Gastroesophageal sphincter (tissue), 4 donors: ENCODE measurements around the gene KLHL11. TPM values are rescaled to one million over a fixed set of nuclear protein-coding genes. Genes with fewer than 3 reads are reported as not detected.

Source experiments
- ATAC-seq: fragments of 150-250 bp; one replicate; pipeline ENCODE4 v1.9.1; 2016; ENCODE audit warnings: mild to moderate bottlenecking, moderate library complexity
- H3K27ac ChIP-seq, 4 donors: fragments of 200-600 bp; sonication (generic) in 3 of 4; 1 replicate in 3 of 4; 2 replicates in 1 of 4; pipeline ENCODE4 v1.5.1; 2016 to 2019
- H3K27me3 ChIP-seq: fragments of 200-600 bp; sonication (generic); one replicate; pipeline ENCODE4 v1.5.1; 2019
- H3K36me3 ChIP-seq, 2 donors: fragments of 200-600 bp; sonication (generic); one replicate each; pipeline ENCODE4 v1.5.1; 2019; ENCODE audit warnings: control low read depth in 1 of 2
- H3K4me1 ChIP-seq, 3 donors: fragments of 200-600 bp; sonication (generic); 1 replicate in 2 of 3; 2 replicates in 1 of 3; pipeline ENCODE4 v1.5.1; 2016 to 2019; ENCODE audit warnings: control low read depth in 2 of 3
- H3K4me3 ChIP-seq, 2 donors: fragments of 200-600 bp; sonication (generic); one replicate each; pipeline ENCODE4 v1.5.1; 2019; ENCODE audit warnings: mild to moderate bottlenecking in 1 of 2, moderate library complexity in 1 of 2
- H3K9me3 ChIP-seq, 3 donors: fragments of 200-600 bp; sonication (generic); one replicate each; pipeline ENCODE4 v1.5.1; 2017 to 2019; ENCODE audit warnings: control low read depth in 2 of 3
- CTCF ChIP-seq, 4 experiments: fragments of 200-600 bp in 2 of 4; fragments of 450-650 bp in 2 of 4; sonication (generic) in 1 of 4; IDR thresholded peaks; one replicate each; pipeline ENCODE4 v1.5.1; 2017 to 2019; ENCODE audit warnings: antibody characterized with exemption in 4 of 4, mild to moderate bottlenecking in 2 of 4, moderate library complexity in 2 of 4
- EP300 ChIP-seq: sonication (generic); formaldehyde crosslinking; IDR thresholded peaks from one replicate; pipeline ENCODE4 v1.6.1; 2017; ENCODE audit warnings: antibody characterized with exemption, mild to moderate bottlenecking
- POLR2A ChIP-seq, 2 donors: fragments of 450-650 bp; IDR thresholded peaks; one replicate each; pipeline ENCODE4 v1.6.1; 2017; ENCODE audit warnings: antibody characterized with exemption in 2 of 2, mild to moderate bottlenecking in 2 of 2, moderate library complexity in 1 of 2
- POLR2AphosphoS5 ChIP-seq: sonication (generic); formaldehyde crosslinking; IDR thresholded peaks from one replicate; pipeline ENCODE4 v1.6.1; 2017; ENCODE audit warnings: antibody characterized with exemption
- WGBS, 2 donors: methylation state at CpG; one replicate each; pipeline ENCODE4 v1.1.5; 2018; ENCODE audit warnings: low coverage in 1 of 2; 5-methylcytosine and 5-hydroxymethylcytosine counted together
- total RNA-seq, 4 donors: library from RNA; depleted of rRNA; stranded (reverse); fragments of >200 nt; gene quantifications; one replicate each; pipeline ENCODE4 v1.1.0, GENCODE V29; 2016

KLHL11 gene
- total RNA-seq, 4 donors from 2014 or later, result 17.5 to 32.7 (median 22.7) TPM

- peak overlapping the region in 3 of 4 donors; percentile 39 to 85 (median 74) for H3K27ac ChIP-seq
- H3K4me1 ChIP-seq, result peaks cover 0 to 52% (median 16%) of the 10 kb centered on the region in 3 donors
- TF ChIP-seq POLR2AphosphoS5, result no peak
- no peak for TF ChIP-seq POLR2A (IDR thresholded peaks at IDR 0.05)
- no peak for TF ChIP-seq CTCF (IDR thresholded peaks at IDR 0.05)
- no peak for TF ChIP-seq EP300
- 33 to 36% methylated on average over 1 of the region's 1 CpG for WGBS, 2 donors
- H3K36me3 ChIP-seq, result peaks cover 0 to 7% of the 10 kb centered on the region in 2 donors
- H3K9me3 ChIP-seq, result no peaks in the 10 kb centered on the region
- ATAC-seq, result no peak
- no peaks in the 10 kb centered on the region for H3K27me3 ChIP-seq
- H3K4me3 ChIP-seq, result no peak overlapping the region
These were observed 51.0 kb downstream of the KLHL11 start for GRCh38 chr17:41814195-41814594.

DNA sequence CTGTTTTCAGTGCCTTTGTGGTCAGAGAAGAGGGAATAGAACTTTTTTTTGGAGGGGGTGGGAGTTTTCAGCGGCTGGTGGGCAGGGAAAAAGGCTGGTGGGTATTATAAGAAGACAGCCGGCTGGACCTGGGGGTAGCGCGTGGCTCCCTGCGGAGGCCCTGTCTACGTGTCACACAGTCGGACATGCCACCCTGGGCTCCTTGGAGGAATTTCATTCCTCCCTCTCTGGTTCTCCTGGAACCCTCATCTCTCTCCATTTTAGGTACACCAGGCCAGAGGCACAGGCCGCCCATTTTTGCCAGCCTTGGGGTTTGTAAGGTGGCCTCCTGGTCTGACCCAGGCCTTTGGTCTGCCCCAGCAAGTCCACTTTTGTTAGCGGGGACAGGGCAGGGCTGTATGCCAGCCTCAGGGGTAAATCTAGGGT lies 51.5 kb downstream of the KLHL11 start:
- H3K36me3 ChIP-seq, result peaks cover 0 to 8% of the 10 kb centered on the region in 2 donors
- H3K27ac ChIP-seq, result peak overlapping the region in 3 of 4 donors; percentile 74 to 85 (median 82)
- H3K27me3 ChIP-seq, result no peaks in the 10 kb centered on the region
- H3K4me1 ChIP-seq, result peaks cover 0 to 53% (median 16%) of the 10 kb centered on the region in 3 donors
- 60% methylated on average over 8 of the region's 9 CpGs; no CpG with 5 or more reads in 1 of the 2 donors for WGBS, 2 donors
- no peak for ATAC-seq
- H3K4me3 ChIP-seq, result peak overlapping the region in 1 of 2 donors; percentile 60
- TF ChIP-seq CTCF (IDR thresholded peaks at IDR 0.05) (no peak), EP300 (no peak), POLR2AphosphoS5 (no peak), POLR2A (IDR thresholded peaks at IDR 0.05) (no peak)
- no peaks in the 10 kb centered on the region for H3K9me3 ChIP-seq

DNA sequence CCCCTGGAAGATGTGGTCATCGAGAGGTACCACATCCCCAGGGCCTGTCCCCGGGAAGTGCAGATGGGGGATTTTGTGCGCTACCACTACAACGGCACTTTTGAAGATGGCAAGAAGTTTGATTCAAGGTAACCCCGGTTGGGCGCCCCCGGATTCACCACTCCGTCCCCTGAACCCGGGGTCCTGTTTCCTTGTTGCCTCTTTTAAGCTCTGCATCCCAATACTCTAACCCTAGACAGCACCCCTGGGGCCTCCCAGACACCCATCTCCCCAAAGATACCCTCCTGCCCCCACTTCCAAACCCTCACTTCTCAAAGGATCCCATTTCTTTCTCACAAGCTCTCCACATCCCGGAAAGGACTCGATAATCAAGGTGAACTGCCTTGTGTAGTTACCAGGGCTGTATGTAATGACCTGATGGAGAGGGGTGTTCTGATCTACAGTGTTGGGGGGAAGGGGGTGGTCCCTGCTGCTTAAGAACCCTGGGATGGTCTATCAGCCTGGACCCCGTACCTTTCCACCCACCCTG lies 52.0 kb downstream of the KLHL11 start:
- H3K27ac ChIP-seq, result peak overlapping the region; percentile 51 to 85 (median 78)
- H3K4me3 ChIP-seq, result peak overlapping the region; percentile 35 to 60
- no peaks in the 10 kb centered on the region for H3K9me3 ChIP-seq
- no peak for TF ChIP-seq POLR2A (IDR thresholded peaks at IDR 0.05)
- no peak for TF ChIP-seq EP300
- TF ChIP-seq CTCF (IDR thresholded peaks at IDR 0.05), result no peak
- no peak for TF ChIP-seq POLR2AphosphoS5
- H3K27me3 ChIP-seq, result no peaks in the 10 kb centered on the region
- H3K4me1 ChIP-seq, result peaks cover 0 to 53% (median 16%) of the 10 kb centered on the region in 3 donors
- H3K36me3 ChIP-seq, result peaks cover 0 to 10% of the 10 kb centered on the region in 2 donors
- ATAC-seq, result no peak
- WGBS, 2 donors, result 7 to 15% methylated on average over 3 to 7 of the region's 12 CpGs

DNA sequence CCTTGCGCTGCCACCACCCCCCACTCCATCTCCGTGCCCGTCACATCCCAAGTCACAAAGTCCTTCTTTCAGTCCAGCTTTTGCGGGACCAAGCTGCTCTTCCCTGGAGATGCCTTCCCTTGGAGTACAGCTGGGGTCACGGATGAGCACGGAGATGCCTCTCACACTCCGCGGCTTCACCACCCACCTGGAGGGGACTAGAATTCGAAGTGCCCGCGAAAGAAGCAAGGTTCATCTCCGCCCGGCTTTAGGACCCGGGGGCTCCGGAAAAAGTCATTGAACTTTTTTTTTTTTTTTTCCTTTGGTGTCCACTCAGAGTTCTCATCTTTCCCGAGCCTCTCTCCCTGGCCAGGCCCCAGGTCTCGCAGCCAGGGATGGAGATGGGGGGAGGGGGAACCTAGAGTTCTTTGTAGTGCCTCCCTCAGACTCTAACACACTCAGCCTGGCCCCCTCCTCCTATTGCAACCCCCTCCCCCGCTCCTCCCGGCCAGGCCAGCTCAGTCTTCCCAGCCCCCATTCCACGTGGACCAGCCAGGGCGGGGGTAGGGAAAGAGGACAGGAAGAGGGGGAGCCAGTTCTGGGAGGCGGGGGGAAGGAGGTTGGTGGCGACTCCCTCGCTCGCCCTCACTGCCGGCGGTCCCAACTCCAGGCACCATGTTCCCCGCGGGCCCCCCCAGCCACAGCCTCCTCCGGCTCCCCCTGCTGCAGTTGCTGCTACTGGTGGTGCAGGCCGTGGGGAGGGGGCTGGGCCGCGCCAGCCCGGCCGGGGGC lies 52.7 kb downstream of the KLHL11 start, which contains the start of gene FKBP10:
Gene FKBP10, plus strand, starts transcription at position 624 of the 771 bp plus-strand sequence. Its CDS starts 31 bp downstream, at position 655.
- Histone ChIP-seq H3K4me3 (peak within 1 kb of the TSS; percentile 35 to 60), H3K4me1 (peaks cover 0 to 53% (median 16%) of the 10 kb centered on the region in 3 donors), H3K27me3 (no peaks in the 10 kb centered on the region), H3K9me3 (no peaks in the 10 kb centered on the region), H3K27ac (peak within 1 kb of the TSS; percentile 51 to 85 (median 78)), H3K36me3 (peaks cover 0 to 13% of the 10 kb centered on the region in 2 donors)
- WGBS, 2 donors, result 1% methylated on average over 23 of the region's 35 CpGs; no CpG with 5 or more reads in 1 of the 2 donors
- ATAC-seq, result peak; percentile 60
- TF ChIP-seq POLR2A (IDR thresholded peaks at IDR 0.05), result peak in 1 of 2 donors; percentile 13
- no peak for TF ChIP-seq EP300
- no peak for TF ChIP-seq POLR2AphosphoS5
- peak in 2 of 4 experiments; percentile 4 to 11 for TF ChIP-seq CTCF (IDR thresholded peaks at IDR 0.05)
